Measurements from ENCODE around the gene HIPK3.
A peak's percentile ranks its signal among the peaks of the same experiment; 100 is the strongest.
"Not testable (repeated sequence)": the region's sequence is repeated elsewhere in the genome, so short reads cannot be mapped to it uniquely, and the experiment has no call there.

The HIPK3 gene

DNA sequence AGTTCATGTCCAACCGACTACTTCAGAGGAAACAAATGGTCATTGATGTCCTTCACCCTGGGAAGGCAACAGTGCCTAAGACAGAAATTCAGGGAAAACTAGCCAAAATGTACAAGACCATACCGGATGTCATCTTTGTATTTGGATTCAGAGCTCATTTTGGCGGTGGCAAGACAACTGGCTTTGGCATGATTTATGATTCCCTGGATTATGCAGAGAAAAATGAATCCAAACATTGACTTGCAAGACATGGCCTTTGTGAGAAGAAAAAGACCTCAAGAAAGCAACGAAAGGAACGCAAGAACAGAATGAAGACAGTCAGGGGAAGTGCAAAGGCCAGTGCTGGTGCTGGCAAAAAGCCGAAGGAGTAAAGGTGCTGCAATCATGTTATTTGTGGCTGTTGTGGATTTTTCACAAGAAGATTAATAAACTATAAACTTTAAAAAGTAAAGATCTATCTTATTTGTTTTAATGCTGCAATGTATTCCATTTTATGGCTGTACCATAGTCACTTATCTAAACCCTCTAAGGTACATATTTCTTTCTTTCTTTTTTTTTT, 20.1 kb upstream of the HIPK3 start:
- in situ Hi-C loops (cut with HindIII; ENCODE audit: low sequenced_read_pairs), result no loop called here
- no peak overlapping the region for H3K4me3 ChIP-seq (ENCODE audit: low read depth, low read length)
- DNase-seq (ENCODE audit: low read depth), result no peak
- TF ChIP-seq, protein P1, sequence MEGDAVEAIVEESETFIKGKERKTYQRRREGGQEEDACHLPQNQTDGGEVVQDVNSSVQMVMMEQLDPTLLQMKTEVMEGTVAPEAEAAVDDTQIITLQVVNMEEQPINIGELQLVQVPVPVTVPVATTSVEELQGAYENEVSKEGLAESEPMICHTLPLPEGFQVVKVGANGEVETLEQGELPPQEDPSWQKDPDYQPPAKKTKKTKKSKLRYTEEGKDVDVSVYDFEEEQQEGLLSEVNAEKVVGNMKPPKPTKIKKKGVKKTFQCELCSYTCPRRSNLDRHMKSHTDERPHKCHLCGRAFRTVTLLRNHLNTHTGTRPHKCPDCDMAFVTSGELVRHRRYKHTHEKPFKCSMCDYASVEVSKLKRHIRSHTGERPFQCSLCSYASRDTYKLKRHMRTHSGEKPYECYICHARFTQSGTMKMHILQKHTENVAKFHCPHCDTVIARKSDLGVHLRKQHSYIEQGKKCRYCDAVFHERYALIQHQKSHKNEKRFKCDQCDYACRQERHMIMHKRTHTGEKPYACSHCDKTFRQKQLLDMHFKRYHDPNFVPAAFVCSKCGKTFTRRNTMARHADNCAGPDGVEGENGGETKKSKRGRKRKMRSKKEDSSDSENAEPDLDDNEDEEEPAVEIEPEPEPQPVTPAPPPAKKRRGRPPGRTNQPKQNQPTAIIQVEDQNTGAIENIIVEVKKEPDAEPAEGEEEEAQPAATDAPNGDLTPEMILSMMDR (IDR thresholded peaks at IDR 0.05; ENCODE audit: low read depth, low read length, missing control alignments), result no peak

DNA sequence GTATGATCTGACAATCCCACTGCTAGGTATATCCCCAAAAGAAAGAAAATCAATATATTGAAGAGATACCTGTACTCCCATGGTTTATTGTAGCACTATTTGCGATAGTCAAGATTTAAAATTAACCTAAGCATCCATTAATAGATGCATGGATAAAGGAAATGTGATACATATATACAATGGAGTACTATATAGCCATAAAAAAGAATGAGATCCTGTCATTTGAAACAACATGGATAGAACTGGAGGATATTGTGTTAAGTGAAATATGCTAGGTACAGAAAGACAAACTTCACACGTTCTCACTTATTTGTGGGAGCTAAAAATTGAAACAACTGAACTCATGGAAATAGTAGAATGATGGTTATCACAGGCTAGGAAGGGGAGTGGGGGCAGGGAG, 14.6 kb upstream of the HIPK3 start:
- no peak overlapping the region for H3K4me3 ChIP-seq (ENCODE audit: low read depth, low read length)
- TF ChIP-seq, protein P1 (IDR thresholded peaks at IDR 0.05; ENCODE audit: low read depth, low read length, missing control alignments), result no peak
- in situ Hi-C loops (cut with HindIII; ENCODE audit: low sequenced_read_pairs), result no loop called here
- DNase-seq (ENCODE audit: low read depth), result no peak

DNA sequence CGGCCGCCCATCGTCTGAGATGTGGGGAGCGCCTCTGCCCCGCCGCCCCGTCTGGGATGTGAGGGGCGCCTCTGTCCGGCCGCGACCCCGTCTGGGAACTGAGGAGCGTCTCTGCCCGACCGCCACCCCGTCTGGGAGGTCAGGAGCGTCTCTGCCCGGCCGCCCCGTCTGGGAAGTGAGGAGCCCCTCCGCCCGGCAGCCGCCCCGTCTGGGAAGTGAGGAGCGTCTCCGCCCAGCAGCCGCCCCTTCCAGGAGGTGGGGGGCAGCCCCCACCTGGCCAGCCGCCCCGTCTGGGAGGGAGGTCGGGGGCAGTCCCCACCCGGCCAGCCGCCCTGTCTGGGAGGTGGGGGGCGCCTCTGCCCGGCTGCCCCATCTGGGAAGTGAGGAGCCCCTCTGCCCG, 13.5 kb upstream of the HIPK3 start:
- in situ Hi-C loops (cut with HindIII; ENCODE audit: low sequenced_read_pairs); DNase-seq (ENCODE audit: low read depth); H3K4me3 ChIP-seq (ENCODE audit: low read depth, low read length): not testable (repeated sequence)

DNA sequence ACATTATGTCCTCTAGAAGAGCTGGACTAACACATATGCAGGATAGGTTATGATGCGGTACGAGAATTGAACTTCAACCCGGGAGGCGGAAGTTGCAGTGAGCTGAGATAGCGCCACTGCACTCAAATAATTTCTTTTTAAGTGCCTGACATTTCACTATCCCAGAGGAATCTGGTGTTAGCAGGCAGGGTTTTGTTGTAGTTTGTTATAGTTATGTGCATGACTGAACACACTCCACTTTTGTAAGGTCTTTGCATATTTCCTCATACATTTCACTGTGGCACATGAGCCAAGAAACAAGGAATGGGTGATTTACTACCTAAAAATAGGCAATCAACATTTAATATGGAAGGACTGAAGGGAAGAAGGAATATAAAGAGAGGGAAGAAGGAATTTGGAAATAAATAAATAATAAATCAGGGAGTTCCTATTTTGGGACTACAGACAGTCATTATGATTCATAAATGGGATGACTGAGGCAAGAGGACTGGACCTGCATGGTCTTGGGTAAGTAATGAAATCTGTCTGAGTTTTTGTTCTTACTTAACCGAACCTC, 8.7 kb upstream of the HIPK3 start:
- no peak overlapping the region for H3K4me3 ChIP-seq (ENCODE audit: low read depth, low read length)
- TF ChIP-seq, protein P1 (IDR thresholded peaks at IDR 0.05; ENCODE audit: low read depth, low read length, missing control alignments), result no peak
- no peak for DNase-seq (ENCODE audit: low read depth)
- in situ Hi-C loops (cut with HindIII; ENCODE audit: low sequenced_read_pairs), result no loop called here

DNA sequence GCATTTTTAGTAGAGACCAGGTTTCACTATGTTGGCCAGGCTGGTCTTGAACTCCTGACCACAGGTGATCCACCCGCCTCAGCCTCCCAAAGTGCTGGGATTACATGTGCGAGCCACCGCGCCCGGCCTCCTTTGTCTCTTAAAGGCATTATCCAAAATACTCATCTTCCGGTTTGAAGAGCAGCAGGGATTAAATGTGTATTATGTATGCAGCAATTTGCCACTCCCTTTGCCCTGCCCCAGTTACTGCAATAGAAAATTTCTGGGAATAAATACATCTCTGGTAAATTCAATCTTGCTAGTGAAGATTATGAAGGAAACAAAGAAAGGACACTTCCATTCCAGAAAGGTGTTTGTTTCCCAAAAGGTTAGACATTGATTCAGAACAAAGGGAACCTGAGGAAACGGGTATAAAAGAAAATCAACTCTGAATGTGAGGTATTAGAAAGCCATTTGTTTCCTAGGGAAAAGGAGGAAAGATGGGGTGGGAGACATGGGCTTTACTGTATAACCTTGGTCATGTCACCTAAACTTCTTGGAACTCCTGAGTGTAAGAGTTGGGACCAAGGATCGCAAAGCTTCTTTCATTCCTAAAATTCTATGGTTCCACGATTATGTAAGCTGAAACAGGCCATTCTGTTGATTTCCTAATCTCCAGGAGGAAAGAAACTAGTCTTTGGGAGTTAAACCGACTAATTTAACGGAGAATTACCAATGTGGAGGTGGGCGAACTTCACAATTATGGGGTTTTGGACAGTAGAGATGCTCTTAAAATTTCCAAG, 959 bp upstream of the HIPK3 start:
- in situ Hi-C loops (cut with HindIII; ENCODE audit: low sequenced_read_pairs), result no loop called here
- TF ChIP-seq, protein P1 (IDR thresholded peaks at IDR 0.05; ENCODE audit: low read depth, low read length, missing control alignments), result no peak
- DNase-seq (ENCODE audit: low read depth), result no peak
- peak overlapping the region; percentile 83 for H3K4me3 ChIP-seq (ENCODE audit: low read depth, low read length)

DNA sequence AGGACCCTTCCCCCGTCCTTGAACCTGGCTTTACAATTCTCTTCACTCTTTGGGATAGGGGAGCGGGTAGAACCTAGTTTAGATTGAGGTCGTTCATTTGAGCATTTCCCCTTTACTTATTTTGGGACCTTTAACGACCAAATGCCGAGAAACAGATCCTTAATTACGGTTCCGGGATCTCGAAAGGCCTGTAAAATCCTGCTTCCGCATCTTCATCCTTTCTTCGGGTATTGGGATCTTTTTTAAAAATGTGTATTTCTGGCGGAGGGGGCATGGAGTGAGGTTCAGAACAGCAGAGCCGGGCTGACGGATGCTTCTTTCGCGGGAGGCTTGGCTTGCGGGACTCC, 395 bp upstream of the HIPK3 start:
- H3K4me3 ChIP-seq (ENCODE audit: low read depth, low read length), result peak overlapping the region; percentile 83
- TF ChIP-seq, protein P1 (IDR thresholded peaks at IDR 0.05; ENCODE audit: low read depth, low read length, missing control alignments), result no peak
- in situ Hi-C loops (cut with HindIII; ENCODE audit: low sequenced_read_pairs), result no loop called here
- DNase-seq (ENCODE audit: low read depth), result no peak
